IMR-90 (cell line): ENCODE measurements around the gene IFIH1. TPM values are rescaled to one million over a fixed set of nuclear protein-coding genes. Genes with fewer than 3 reads are reported as not detected.
A peak's percentile ranks its signal among the peaks of the same experiment; 100 is the strongest.

Experiments
- ATAC-seq: fragments of 200-7000 bp; cut with Tn5 transposase; 2 replicates; pipeline ENCODE4 v1.9.1; 2020; ENCODE audit warnings: low read depth, mild to moderate bottlenecking, moderate library complexity
- BruUV-seq: library from RNA; stranded (reverse); fragments of 400-500 nt; replicated peaks from 2 replicates; lab custom pipeline; 2021; lab: Mats Ljungman, UMichigan
- CTCF ChIA-PET: fragments of 300-600 bp; formaldehyde crosslinking; extraction: SDS; loops from one replicate; lab custom pipeline; 2021; ENCODE audit warnings: antibody characterized with exemption; lab: Yijun Ruan, JAX
- POLR2A ChIA-PET: fragments of 300-600 bp; sonication (Branson Sonifier 250); formaldehyde crosslinking; loops from one replicate; lab custom pipeline; 2022; ENCODE audit warnings: antibody characterized with exemption; ENCODE audit not compliant: unreplicated experiment; lab: Charles Lee
- DNase-seq: peaks from one replicate; pipeline ENCODE4 v3.0.0; 2013
- H2AFZ ChIP-seq: replicated peaks from 2 replicates; pipeline ENCODE3; 2013; ENCODE audit warnings: low read length, mild to moderate bottlenecking; ENCODE audit not compliant: poor library complexity
- H2AK5ac ChIP-seq: 2 replicates; pipeline ENCODE4 v1.6.1; 2013; ENCODE audit warnings: low read depth, low read length, inconsistent platforms
- H2AK9ac ChIP-seq: replicated peaks from 2 replicates; pipeline ENCODE3; 2013; ENCODE audit warnings: mild to moderate bottlenecking, low read depth, low read length, moderate library complexity; ENCODE audit not compliant: poor library complexity
- H2BK120ac ChIP-seq: 2 replicates; pipeline ENCODE4 v1.6.1; 2013; ENCODE audit warnings: low read depth, low read length, inconsistent platforms
- H2BK15ac ChIP-seq: 3 replicates; pipeline ENCODE4 v1.6.1; 2013; ENCODE audit warnings: low read depth, low read length, inconsistent platforms
- H2BK20ac ChIP-seq: 2 replicates; pipeline ENCODE4 v1.6.1; 2013; ENCODE audit warnings: low read depth, mild to moderate bottlenecking, inconsistent platforms, low read length, moderate library complexity
- H2BK5ac ChIP-seq: 2 replicates; pipeline ENCODE4 v1.6.1; 2013; ENCODE audit warnings: mild to moderate bottlenecking, low read depth, low read length, inconsistent platforms; ENCODE audit not compliant: poor library complexity, severe bottlenecking
- H3K14ac ChIP-seq: replicated peaks from 2 replicates; pipeline ENCODE4 v1.6.1; 2013; ENCODE audit warnings: low read depth, low read length, inconsistent platforms
- H3K18ac ChIP-seq: 2 replicates; pipeline ENCODE4 v1.6.1; 2013; ENCODE audit warnings: low read depth, low read length, control low read depth
- H3K23ac ChIP-seq: 2 replicates; pipeline ENCODE4 v1.6.1; 2013; ENCODE audit warnings: low read depth, low read length, inconsistent platforms
- H3K27ac ChIP-seq: 2 replicates; pipeline ENCODE4 v1.5.1; 2013; ENCODE audit warnings: mild to moderate bottlenecking, control low read depth, low read length; ENCODE audit not compliant: insufficient read depth
- H3K27me3 ChIP-seq: 2 replicates; pipeline ENCODE4 v1.6.1; 2013; ENCODE audit warnings: low read length; ENCODE audit not compliant: control insufficient read depth, insufficient read depth
- H3K36me3 ChIP-seq: 2 replicates; pipeline ENCODE4 v1.6.1; 2013; ENCODE audit warnings: low read length, mixed read lengths; ENCODE audit not compliant: control insufficient read depth, insufficient read depth
- H3K4ac ChIP-seq: 2 replicates; pipeline ENCODE4 v1.6.1; 2013; ENCODE audit warnings: low read depth, low read length, inconsistent platforms
- H3K4me1 ChIP-seq: 2 replicates; pipeline ENCODE4 v1.6.1; 2013; ENCODE audit warnings: low read length, mixed read lengths; ENCODE audit not compliant: control insufficient read depth, insufficient read depth
- H3K4me2 ChIP-seq: 2 replicates; pipeline ENCODE4 v1.6.1; 2013; ENCODE audit warnings: low read depth, mild to moderate bottlenecking, control low read depth, low read length, moderate library complexity
- H3K4me3 ChIP-seq: 2 replicates; pipeline ENCODE4 v1.5.1; 2013; ENCODE audit warnings: low read depth, mild to moderate bottlenecking, control low read depth, low read length, moderate library complexity; ENCODE audit not compliant: insufficient read depth
- H3K56ac ChIP-seq: 2 replicates; pipeline ENCODE4 v1.6.1; 2013; ENCODE audit warnings: low read length, inconsistent platforms; ENCODE audit not compliant: insufficient read depth; ENCODE audit errors: extremely low read depth
- H3K79me1 ChIP-seq, 2 experiments: 2 replicates each; pipeline ENCODE4 v1.6.1; 2013; ENCODE audit warnings: low read length in 2 of 2, inconsistent platforms in 1 of 2, low read depth in 1 of 2
- H3K9ac ChIP-seq: 2 replicates; pipeline ENCODE4 v1.6.1; 2013; ENCODE audit warnings: low read depth, low read length, control low read depth
- H3K9me1 ChIP-seq: 2 replicates; pipeline ENCODE4 v1.6.1; 2013; ENCODE audit warnings: low read length, inconsistent platforms; ENCODE audit not compliant: insufficient read depth
- H3K9me3 ChIP-seq: 2 replicates; pipeline ENCODE4 v1.6.1; 2013; ENCODE audit warnings: low read length; ENCODE audit not compliant: control insufficient read depth, insufficient read depth
- H4K20me1 ChIP-seq: 2 replicates; pipeline ENCODE4 v1.6.1; 2013; ENCODE audit warnings: low read length, inconsistent platforms; ENCODE audit not compliant: insufficient read depth
- H4K5ac ChIP-seq: 2 replicates; pipeline ENCODE4 v1.6.1; 2013; ENCODE audit warnings: mild to moderate bottlenecking, low read depth, low read length, control low read depth
- H4K8ac ChIP-seq, 2 experiments: 2 replicates each; pipeline ENCODE4 v1.6.1; 2013; ENCODE audit warnings: low read depth in 2 of 2, low read length in 2 of 2, control low read depth in 1 of 2, inconsistent platforms in 1 of 2
- H4K91ac ChIP-seq: 2 replicates; pipeline ENCODE4 v1.6.1; 2013; ENCODE audit warnings: low read depth, low read length, inconsistent platforms; ENCODE audit not compliant: insufficient read depth
- BHLHE40 ChIP-seq: fragments of 150-350 bp; IDR thresholded peaks from 2 replicates; pipeline ENCODE4 v1.6.1; 2016; ENCODE audit warnings: mild to moderate bottlenecking, low read depth, low read length
- CEBPB ChIP-seq: IDR thresholded peaks from 2 replicates; pipeline ENCODE4 v1.6.1; 2012; ENCODE audit warnings: low read depth, low read length, improper control_type of control experiment
- CHD1 ChIP-seq: IDR thresholded peaks from 2 replicates; pipeline ENCODE4 v1.6.1; 2012; ENCODE audit warnings: low read depth, low read length, improper control_type of control experiment
- CTCF ChIP-seq: conservative IDR thresholded peaks from 2 replicates; pipeline ENCODE4 v1.5.1; 2012; ENCODE audit warnings: mild to moderate bottlenecking, low read depth, low read length, improper control_type of control experiment
- ELK1 ChIP-seq: fragments of 150-350 bp; IDR thresholded peaks from 2 replicates; pipeline ENCODE4 v1.6.1; 2016; ENCODE audit warnings: low read depth, mild to moderate bottlenecking, low read length, moderate library complexity, borderline replicate concordance
- FOS ChIP-seq: fragments of 150-350 bp; IDR thresholded peaks from 2 replicates; pipeline ENCODE4 v1.6.1; 2016; ENCODE audit warnings: low read depth, low read length
- MAFK ChIP-seq: IDR thresholded peaks from 2 replicates; pipeline ENCODE4 v1.6.1; 2012; ENCODE audit warnings: low read depth, low read length, improper control_type of control experiment
- MAZ ChIP-seq: IDR thresholded peaks from 2 replicates; pipeline ENCODE4 v1.6.1; 2012; ENCODE audit warnings: low read depth, mild to moderate bottlenecking, low read length, improper control_type of control experiment, moderate library complexity, borderline replicate concordance
- MXI1 ChIP-seq: IDR thresholded peaks from 2 replicates; pipeline ENCODE4 v1.6.1; 2012; ENCODE audit warnings: low read depth, mild to moderate bottlenecking, low read length, moderate library complexity, borderline replicate concordance
- NFE2L2 ChIP-seq: fragments of 150-350 bp; IDR thresholded peaks from 2 replicates; pipeline ENCODE4 v1.6.1; 2016; ENCODE audit warnings: low read depth, mild to moderate bottlenecking, low read length
- POLR2A ChIP-seq: IDR thresholded peaks from 2 replicates; pipeline ENCODE4 v1.6.1; 2012; ENCODE audit warnings: mild to moderate bottlenecking, low read depth, low read length
- RAD21 ChIP-seq: IDR thresholded peaks from 2 replicates; pipeline ENCODE4 v1.6.1; 2012; ENCODE audit warnings: low read length, improper control_type of control experiment
- RCOR1 ChIP-seq: IDR thresholded peaks from 2 replicates; pipeline ENCODE4 v1.6.1; 2012; ENCODE audit warnings: mild to moderate bottlenecking, low read length, improper control_type of control experiment; ENCODE audit not compliant: insufficient replicate concordance
- RFX5 ChIP-seq: IDR thresholded peaks from 2 replicates; pipeline ENCODE4 v1.8.0; 2012; ENCODE audit warnings: low read depth, mild to moderate bottlenecking, low read length, moderate library complexity
- SMC3 ChIP-seq: fragments of 150-350 bp; IDR thresholded peaks from 2 replicates; pipeline ENCODE4 v1.6.1; 2016; ENCODE audit warnings: low read depth, mild to moderate bottlenecking, antibody characterized with exemption, low read length, moderate library complexity
- USF2 ChIP-seq: fragments of 150-350 bp; IDR thresholded peaks from 2 replicates; pipeline ENCODE4 v1.6.1; 2017; ENCODE audit warnings: mild to moderate bottlenecking, antibody characterized with exemption, low read length, low read depth
- WGBS, 2 experiments: methylation state at CpG; one replicate each; pipeline versions ENCODE4 v1.1.5 to v1.1.7; 2013; ENCODE audit warnings: missing lambda C conversion rate in 2 of 2; ENCODE audit not compliant: insufficient read length in 1 of 2; ENCODE audit errors: extremely low coverage in 2 of 2; 5-methylcytosine and 5-hydroxymethylcytosine counted together
- dilution Hi-C: fragments of 300-500 bp; cut with HindIII; formaldehyde crosslinking; loops from one replicate; pipeline ENCODE4 v1.14.3; 2018; ENCODE audit warnings: low sequenced_read_pairs; ENCODE audit not compliant: unreplicated experiment
- in situ Hi-C: fragments of 300-500 bp; cut with MboI; formaldehyde crosslinking; loops from 3 replicates; pipeline ENCODE4 v1.14.3; 2019; ENCODE audit warnings: low sequenced_read_pairs, inconsistent platforms, mixed read lengths
- intact Hi-C: fragments of 100-400 bp; cut with micrococcal nuclease; formaldehyde crosslinking; loops from 2 replicates; pipeline ENCODE4 v1.10.0; 2022
- polyA plus RNA-seq, 3 experiments: library from polyadenylated mRNA; depleted of rRNA; stranded (reverse); fragments of >200 nt; gene quantifications; 2 replicates each; pipeline ENCODE4 v1.2.3, GENCODE V29; 2012; ENCODE audit warnings: low replicate concordance in 1 of 3
- total RNA-seq: library from RNA; depleted of rRNA; stranded (reverse); fragments of >200 nt; gene quantifications from 2 replicates; pipeline ENCODE4 v1.2.3, GENCODE V29; 2012

IFIH1 gene
- total and polyA plus RNA-seq, 2 of the 4 experiments (the other 2 are of a cell fraction) = 1.3 to 1.4 TPM

GRCh38 chr2:162291748-162292147 lies 26.7 kb downstream of the IFIH1 start:
- Histone ChIP-seq H4K91ac (no peak overlapping the region), H2BK120ac (no peak overlapping the region), H3K27ac (no peak overlapping the region), H2BK15ac (no peak overlapping the region), H3K23ac (no peak overlapping the region), H3K4me1 (peaks cover 2% of the 10 kb centered on the region; the same call in 1 of the 2 replicates), H3K14ac (no peak overlapping the region), H4K20me1 (no peaks in the 10 kb centered on the region), H3K36me3 (no peaks in the 10 kb centered on the region), H2AFZ (no peak overlapping the region), H2AK9ac (no peak overlapping the region), H3K4ac (no peak overlapping the region), H2BK5ac (no peak overlapping the region), H3K79me1 (no peaks in the 10 kb centered on the region), H3K9me3 (no peaks in the 10 kb centered on the region), H3K4me3 (no peak overlapping the region), H3K56ac (no peak overlapping the region), H4K8ac (no peak overlapping the region), H3K9ac (no peak overlapping the region), H3K9me1 (0 out of 2 replicates have a peak, but pooled peaks cover 2% of the 10 kb centered on the region), H3K4me2 (no peak overlapping the region), H4K5ac (0 out of 2 replicates have a peak overlapping the region, but pooled peaks have one; percentile 35), H2BK20ac (no peak overlapping the region), H3K27me3 (no peaks in the 10 kb centered on the region), H3K18ac (no peak overlapping the region), H2AK5ac (no peak overlapping the region)
- TF ChIP-seq MAZ = no peak
- TF ChIP-seq FOS = no peak
- no peak for TF ChIP-seq USF2
- no peak for TF ChIP-seq MXI1
- TF ChIP-seq RAD21 = no peak
- TF ChIP-seq SMC3 = no peak
- no peak for TF ChIP-seq RFX5
- no peak for TF ChIP-seq NFE2L2
- TF ChIP-seq ELK1 = no peak
- TF ChIP-seq CTCF = no peak
- no peak for TF ChIP-seq BHLHE40
- TF ChIP-seq CHD1 = no peak
- no peak for TF ChIP-seq MAFK
- no peak for TF ChIP-seq CEBPB
- no peak for TF ChIP-seq POLR2A
- TF ChIP-seq RCOR1 = no peak
- ATAC-seq = no peak
- DNase-seq = no peak
- in situ Hi-C loops = no loop called here
- BruUV-seq = no TSS peak
- intact Hi-C loops = no loop called here
- dilution Hi-C loops = no loop called here
- POLR2A ChIA-PET = no interaction called here
- CTCF ChIA-PET = no interaction called here
- WGBS, 2 experiments = no CpG with 5 or more reads among the region's 3 CpGs
